GM21529 (cell line): ENCODE results near the gene ZNF276.
"Not testable (repeated sequence)": the region's sequence is repeated elsewhere in the genome, so short reads cannot be mapped to it uniquely, and the experiment has no call there.

ENCODE experiments used
- ATAC-seq: cut with Tn5 transposase; IDR thresholded peaks from one replicate; pipeline ENCODE4 v1.9.1; 2021; ENCODE audit not compliant: unreplicated experiment

The ZNF276 gene, protein sequence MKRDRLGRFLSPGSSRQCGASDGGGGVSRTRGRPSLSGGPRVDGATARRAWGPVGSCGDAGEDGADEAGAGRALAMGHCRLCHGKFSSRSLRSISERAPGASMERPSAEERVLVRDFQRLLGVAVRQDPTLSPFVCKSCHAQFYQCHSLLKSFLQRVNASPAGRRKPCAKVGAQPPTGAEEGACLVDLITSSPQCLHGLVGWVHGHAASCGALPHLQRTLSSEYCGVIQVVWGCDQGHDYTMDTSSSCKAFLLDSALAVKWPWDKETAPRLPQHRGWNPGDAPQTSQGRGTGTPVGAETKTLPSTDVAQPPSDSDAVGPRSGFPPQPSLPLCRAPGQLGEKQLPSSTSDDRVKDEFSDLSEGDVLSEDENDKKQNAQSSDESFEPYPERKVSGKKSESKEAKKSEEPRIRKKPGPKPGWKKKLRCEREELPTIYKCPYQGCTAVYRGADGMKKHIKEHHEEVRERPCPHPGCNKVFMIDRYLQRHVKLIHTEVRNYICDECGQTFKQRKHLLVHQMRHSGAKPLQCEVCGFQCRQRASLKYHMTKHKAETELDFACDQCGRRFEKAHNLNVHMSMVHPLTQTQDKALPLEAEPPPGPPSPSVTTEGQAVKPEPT

GRCh38 chr16:89720813-89721545 lies at the start of gene ZNF276, which contains the start of gene VPS9D1:
Gene ZNF276, plus strand, starts transcription at chr16:89721537. Its CDS starts 104 bp downstream, at chr16:89721641.
Gene VPS9D1, minus strand, starts transcription at chr16:89720898. Its CDS starts 37 bp downstream, at chr16:89720861.
- ATAC-seq: peak; percentile 48

- ATAC-seq: not testable (repeated sequence)
These were observed 49.8 kb upstream of the ZNF276 start for GRCh38 chr16:89671565-89671964.

- no peak for ATAC-seq
These were observed 49.0 kb upstream of the ZNF276 start for GRCh38 chr16:89672177-89672941.

GRCh38 chr16:89678258-89678657 lies 43.1 kb upstream of the ZNF276 start:
- ATAC-seq: no peak

DNA sequence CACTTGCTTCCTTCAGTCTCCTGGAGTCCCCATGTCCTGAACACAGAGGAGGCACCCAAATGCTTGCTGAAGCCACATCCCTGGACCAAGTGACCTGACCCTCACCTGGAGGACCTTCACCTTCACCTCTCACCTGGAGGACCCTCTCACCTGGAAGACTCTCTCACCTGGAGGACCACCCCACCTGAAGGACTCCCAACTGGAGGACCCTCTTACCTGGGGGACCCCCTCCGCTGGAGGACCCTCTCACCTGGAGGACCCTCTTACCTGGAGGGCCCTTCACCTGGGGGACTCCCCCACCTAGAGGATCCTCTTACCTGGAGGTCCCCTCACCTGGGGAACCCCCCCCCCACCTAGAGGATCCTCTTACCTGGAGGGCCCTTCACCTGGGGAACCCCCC lies 35.4 kb upstream of the ZNF276 start:
- no peak for ATAC-seq

- ATAC-seq: peak; percentile 77
These were observed 34.7 kb upstream of the ZNF276 start, which contains the start of gene CDK10 for GRCh38 chr16:89686520-89687091. Gene CDK10, plus strand, starts transcription at chr16:89686689. Its CDS starts 22 bp downstream, at chr16:89686711.

GRCh38 chr16:89687092-89687940 lies 34.0 kb upstream of the ZNF276 start:
- peak; percentile 37 for ATAC-seq

GRCh38 chr16:89688395-89688794 lies 32.9 kb upstream of the ZNF276 start:
- ATAC-seq: no peak

DNA sequence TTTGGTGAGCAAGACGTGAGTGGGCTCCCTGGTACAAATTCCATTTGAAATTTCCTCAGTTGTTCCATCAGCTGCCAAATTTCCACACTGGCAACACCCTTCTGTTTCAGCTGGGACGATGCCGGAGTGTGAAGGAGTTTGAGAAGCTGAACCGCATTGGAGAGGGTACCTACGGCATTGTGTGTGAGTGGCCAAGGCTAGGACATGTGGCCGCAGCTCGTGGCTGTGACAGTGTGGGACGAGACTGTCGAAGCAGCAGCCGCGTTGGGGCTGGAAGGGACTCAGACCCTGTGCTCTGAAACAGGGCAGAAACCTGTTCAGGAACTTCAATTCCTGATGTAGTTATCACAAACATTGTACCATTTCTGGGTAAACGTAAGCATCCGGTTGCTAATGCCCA lies 32.2 kb upstream of the ZNF276 start:
- no peak for ATAC-seq

GRCh38 chr16:89689621-89690020 lies 31.7 kb upstream of the ZNF276 start:
- ATAC-seq: not testable (repeated sequence)

DNA sequence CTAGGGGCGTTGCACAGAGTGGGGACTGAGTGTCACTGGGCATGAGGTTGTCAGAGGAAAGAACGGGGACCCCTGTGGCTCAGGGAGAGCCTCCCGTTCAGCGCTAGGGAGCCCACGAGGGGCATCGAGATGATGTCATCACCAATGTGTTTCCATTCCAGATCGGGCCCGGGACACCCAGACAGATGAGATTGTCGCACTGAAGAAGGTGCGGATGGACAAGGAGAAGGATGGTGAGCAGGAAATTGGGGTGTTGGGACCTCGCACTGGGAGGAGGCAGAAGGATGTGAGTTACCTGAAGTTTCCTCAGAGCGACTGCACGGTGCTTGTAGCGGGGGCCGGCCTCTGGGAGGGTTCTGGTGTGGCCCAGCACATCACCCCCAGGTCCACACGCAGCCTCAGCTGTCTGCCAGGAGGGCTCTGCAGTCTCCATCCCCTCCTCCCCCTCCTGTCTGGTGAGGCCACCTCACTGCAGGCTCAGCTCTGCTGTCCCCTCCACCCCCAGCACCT lies 30.9 kb upstream of the ZNF276 start:
- no peak for ATAC-seq

GRCh38 chr16:89691231-89691985 lies 29.9 kb upstream of the ZNF276 start:
- ATAC-seq: no peak

DNA sequence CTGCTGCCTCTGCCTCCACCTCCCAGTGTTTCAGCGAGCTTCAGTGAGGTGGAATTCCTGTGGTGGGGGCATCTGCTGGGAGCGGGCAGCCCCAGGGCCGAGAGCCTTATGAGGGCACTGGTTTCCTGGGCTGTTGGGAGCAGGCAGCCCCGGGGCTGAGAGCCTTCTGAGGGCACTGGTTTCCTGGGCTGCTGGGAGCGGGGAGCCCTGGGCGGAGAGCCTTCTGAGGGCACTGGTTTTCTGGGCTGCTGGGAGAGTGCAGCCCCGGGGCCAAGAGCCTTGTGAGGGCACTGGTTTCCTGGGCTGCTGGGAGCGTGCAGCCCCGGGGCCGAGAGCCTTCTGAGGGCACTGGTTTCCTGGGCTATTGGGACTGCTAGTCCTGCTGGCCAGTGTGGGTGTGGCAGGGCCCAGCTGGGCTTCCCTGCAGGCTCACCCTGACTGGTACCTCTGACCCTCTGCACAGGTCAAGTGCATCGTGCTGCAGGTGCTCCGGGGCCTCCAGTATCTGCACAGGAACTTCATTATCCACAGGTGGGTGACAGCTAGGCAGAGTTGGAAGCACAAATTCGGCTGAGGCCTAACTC lies 29.3 kb upstream of the ZNF276 start:
- no peak for ATAC-seq

GRCh38 chr16:89693289-89693731 lies 28.0 kb upstream of the ZNF276 start:
- no peak for ATAC-seq

- no peak for ATAC-seq
These were observed 27.2 kb upstream of the ZNF276 start for GRCh38 chr16:89693931-89694783.

DNA sequence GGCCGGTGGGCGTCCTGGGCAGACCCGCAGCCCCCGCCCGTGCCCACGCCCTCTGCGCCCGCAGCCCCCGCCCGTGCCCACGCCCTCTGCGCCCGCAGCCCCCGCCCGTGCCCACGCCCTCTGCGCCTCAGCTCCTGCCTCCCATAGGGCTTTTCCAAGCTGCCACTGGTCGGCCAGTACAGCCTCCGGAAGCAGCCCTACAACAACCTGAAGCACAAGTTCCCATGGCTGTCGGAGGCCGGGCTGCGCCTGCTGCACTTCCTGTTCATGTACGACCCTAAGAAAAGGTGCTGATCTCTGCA lies 26.6 kb upstream of the ZNF276 start:
- not testable (repeated sequence) for ATAC-seq

- ATAC-seq: no peak
These were observed 26.1 kb upstream of the ZNF276 start for GRCh38 chr16:89695086-89695874.
